OCI-LY7 (cell line): ENCODE results near the gene GPN3.

Source experiments
- CTCF ChIP-seq: fragments of 200-600 bp; sonication (generic); conservative IDR thresholded peaks from 2 replicates; pipeline ENCODE4 v1.5.1; 2014; ENCODE audit warnings: mild to moderate bottlenecking, antibody characterized with exemption, low read length, moderate library complexity, mixed read lengths
- EZH2phosphoT487 ChIP-seq: fragments of 200-600 bp; sonication (generic); IDR thresholded peaks from 2 replicates; pipeline ENCODE4 v1.6.1; 2018; ENCODE audit warnings: low read depth, borderline replicate concordance, mild to moderate bottlenecking, mixed run types, antibody characterized with exemption, low read length, moderate library complexity, mixed read lengths

- TF ChIP-seq CTCF (no peak), EZH2phosphoT487 (no peak)
Measured at GRCh38 chr12:110475426-110475825, 7.4 kb upstream of the GPN3 start.
